ENCODE data around the gene MRPL20.

DNA sequence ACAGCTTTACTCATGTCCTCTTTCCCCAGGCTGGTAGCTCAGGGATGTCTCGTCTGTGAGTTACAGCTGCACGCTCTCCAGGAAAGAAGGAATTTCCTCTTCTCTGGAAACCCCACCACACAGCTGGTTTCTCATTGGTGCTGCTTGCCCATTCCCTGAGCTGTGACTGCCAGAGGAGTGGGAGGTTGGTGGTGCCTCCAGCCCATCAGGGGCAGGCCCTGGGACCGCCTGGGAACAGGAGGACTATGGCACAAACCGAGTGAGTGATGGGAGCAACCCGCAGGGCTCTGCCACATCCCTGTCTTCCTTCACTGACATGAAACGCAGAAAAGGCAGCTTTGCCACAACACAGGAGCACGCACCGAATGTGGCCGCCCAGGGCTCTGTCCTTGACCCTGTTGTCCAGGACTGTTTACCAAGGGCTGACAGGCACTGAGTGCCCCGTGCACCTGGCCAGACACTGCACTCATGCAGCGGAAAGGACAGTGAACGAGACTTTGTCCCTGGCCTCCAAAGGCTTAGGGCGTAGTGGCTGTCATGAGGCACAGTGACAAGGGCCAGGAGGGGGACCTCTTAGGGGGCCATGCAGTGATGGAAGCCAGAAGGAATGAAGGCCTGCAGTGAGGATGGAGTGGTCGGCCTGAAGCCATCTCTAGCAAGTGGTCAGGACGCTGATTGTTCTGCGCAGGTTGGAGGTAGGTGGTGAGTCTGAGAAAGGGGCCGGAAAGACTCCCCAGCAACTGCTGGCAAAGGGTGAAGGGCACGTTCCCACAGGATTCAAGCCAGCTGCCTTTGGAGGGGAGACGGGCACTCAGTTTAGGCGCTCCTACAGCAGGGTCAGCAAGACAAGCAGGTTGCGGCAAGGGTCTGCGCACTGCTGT is 6.3 kb downstream of the MRPL20 start:
- peak; percentile 0; the same call in 1 of the 2 replicates for TF ChIP-seq CEBPG (CRISPR knock-in tag; IDR thresholded peaks at IDR 0.05)
- TF ChIP-seq CEBPG (tag; conservative IDR thresholded peaks at IDR 0.05 in 1 of 2, IDR thresholded peaks at IDR 0.05 in 1 of 2), result no peak
- no peak for TF ChIP-seq ZKSCAN3 (CRISPR knock-in tag; IDR thresholded peaks at IDR 0.05)
- TF ChIP-seq, protein P1, sequence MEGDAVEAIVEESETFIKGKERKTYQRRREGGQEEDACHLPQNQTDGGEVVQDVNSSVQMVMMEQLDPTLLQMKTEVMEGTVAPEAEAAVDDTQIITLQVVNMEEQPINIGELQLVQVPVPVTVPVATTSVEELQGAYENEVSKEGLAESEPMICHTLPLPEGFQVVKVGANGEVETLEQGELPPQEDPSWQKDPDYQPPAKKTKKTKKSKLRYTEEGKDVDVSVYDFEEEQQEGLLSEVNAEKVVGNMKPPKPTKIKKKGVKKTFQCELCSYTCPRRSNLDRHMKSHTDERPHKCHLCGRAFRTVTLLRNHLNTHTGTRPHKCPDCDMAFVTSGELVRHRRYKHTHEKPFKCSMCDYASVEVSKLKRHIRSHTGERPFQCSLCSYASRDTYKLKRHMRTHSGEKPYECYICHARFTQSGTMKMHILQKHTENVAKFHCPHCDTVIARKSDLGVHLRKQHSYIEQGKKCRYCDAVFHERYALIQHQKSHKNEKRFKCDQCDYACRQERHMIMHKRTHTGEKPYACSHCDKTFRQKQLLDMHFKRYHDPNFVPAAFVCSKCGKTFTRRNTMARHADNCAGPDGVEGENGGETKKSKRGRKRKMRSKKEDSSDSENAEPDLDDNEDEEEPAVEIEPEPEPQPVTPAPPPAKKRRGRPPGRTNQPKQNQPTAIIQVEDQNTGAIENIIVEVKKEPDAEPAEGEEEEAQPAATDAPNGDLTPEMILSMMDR (IDR thresholded peaks at IDR 0.05 in 2 of 3, conservative IDR thresholded peaks at IDR 0.05 in 1 of 3; ENCODE audit: insufficient read depth in 2 of 3, low read depth in 1 of 3, low read length in 3 of 3), result no peak
- no peak for TF ChIP-seq CBX5 (IDR thresholded peaks at IDR 0.05; ENCODE audit: borderline replicate concordance, low read depth)
- TF ChIP-seq TBL1XR1 (IDR thresholded peaks at IDR 0.05; ENCODE audit: low read length in 2 of 2), result no peak
- TF ChIP-seq SMC3 (conservative IDR thresholded peaks at IDR 0.05; ENCODE audit: insufficient read depth, low read depth, low read length), result no peak
- TF ChIP-seq FOXA1 (IDR thresholded peaks at IDR 0.05; ENCODE audit: borderline replicate concordance), result no peak
- TF ChIP-seq GATA2 (CRISPR knock-in tag; IDR thresholded peaks at IDR 0.05), result no peak
- TF ChIP-seq RBM25 (IDR thresholded peaks at IDR 0.05; ENCODE audit: low read depth, low read length, severe bottlenecking), result no peak
